Natural killer cell (primary cell): ENCODE measurements around the gene KLHL30. TPM values are rescaled to one million over a fixed set of nuclear protein-coding genes. Genes with fewer than 3 reads are reported as not detected.

Source experiments
- ATAC-seq, 3 donors: fragments of 150-1000 bp in 2 of 3; fragments of 200-7000 bp in 1 of 3; cut with Tn5 transposase; 1 replicate in 1 of 3; 2 replicates in 2 of 3; pipeline ENCODE4 v1.10.0; 2021; ENCODE audit warnings: mild to moderate bottlenecking in 2 of 3, moderate library complexity in 2 of 3
- DNase-seq, 2 donors: peaks; one replicate each; pipeline versions ENCODE4 v3.0.0 to v3.0.0-alpha.2; 2013 to 2021; ENCODE audit warnings: mixed read lengths in 1 of 2
- H3K27ac ChIP-seq: one replicate; pipeline ENCODE4 v1.5.1; 2013; ENCODE audit warnings: mild to moderate bottlenecking, low read length
- H3K27me3 ChIP-seq: one replicate; pipeline ENCODE4 v1.6.1; 2013; ENCODE audit warnings: low read length; ENCODE audit not compliant: control insufficient read depth, insufficient read depth
- H3K36me3 ChIP-seq: one replicate; pipeline ENCODE4 v1.6.1; 2013; ENCODE audit warnings: low read length; ENCODE audit not compliant: control insufficient read depth, insufficient read depth
- H3K4me1 ChIP-seq: one replicate; pipeline ENCODE4 v1.6.1; 2013; ENCODE audit warnings: low read length; ENCODE audit not compliant: control insufficient read depth, insufficient read depth
- H3K4me3 ChIP-seq: one replicate; pipeline ENCODE4 v1.5.1; 2013; ENCODE audit warnings: low read length
- H3K9me3 ChIP-seq: one replicate; pipeline ENCODE4 v1.6.1; 2013; ENCODE audit warnings: low read length; ENCODE audit not compliant: control insufficient read depth, insufficient read depth
- H3K27ac Mint-ChIP-seq, 2 donors: one replicate each; pipeline ENCODE4 v1.8.0; 2022; ENCODE audit warnings: mild to moderate bottlenecking in 2 of 2, mixed read lengths in 2 of 2, moderate library complexity in 1 of 2
- H3K27me3 Mint-ChIP-seq, 2 donors: one replicate each; pipeline ENCODE4 v1.8.0; 2022; ENCODE audit warnings: low read depth in 2 of 2, mixed read lengths in 2 of 2
- H3K36me3 Mint-ChIP-seq: one replicate; pipeline ENCODE4 v1.8.0; 2022; ENCODE audit warnings: mixed read lengths
- H3K4me1 Mint-ChIP-seq, 2 donors: one replicate each; pipeline ENCODE4 v1.8.0; 2022; ENCODE audit warnings: mixed read lengths in 2 of 2
- H3K4me3 Mint-ChIP-seq: one replicate; pipeline ENCODE4 v1.8.0; 2022; ENCODE audit warnings: mild to moderate bottlenecking, moderate library complexity, mixed read lengths
- H3K9me3 Mint-ChIP-seq, 2 donors: one replicate each; pipeline ENCODE4 v1.8.0; 2022; ENCODE audit warnings: mixed read lengths in 2 of 2
- WGBS: methylation state at CpG from one replicate; pipeline ENCODE4 v1.1.7; 2013; ENCODE audit warnings: missing lambda C conversion rate; ENCODE audit not compliant: insufficient coverage; 5-methylcytosine and 5-hydroxymethylcytosine counted together
- intact Hi-C: fragments of 100-400 bp; cut with micrococcal nuclease; formaldehyde crosslinking; loops from one replicate; pipeline ENCODE4 v1.14.2; 2022
- total RNA-seq, 4 donors: library from RNA; stranded (reverse); fragments of 120-200 nt in 1 of 4; gene quantifications; one replicate each; pipeline versions ENCODE4 v1.2.3 to v1.2.4, GENCODE V29; 2013 to 2022
- TF ChIP-seq, protein P1 (sequence below): fragments of 200-600 bp; IDR thresholded peaks from one replicate; pipeline ENCODE4 v1.8.0; 2022; ENCODE audit warnings: antibody characterized with exemption

Gene KLHL30
- total RNA-seq, 3 donors from 2014 or later (not counting 1 experiment from before 2014, with no cell fraction given), result not detected

GRCh38 chr2:238176613-238177012 is 38.1 kb downstream of the KLHL30 start:
- no peaks in the 10 kb centered on the region for H3K27me3 ChIP-seq
- ATAC-seq, result no peak
- H3K4me1 Mint-ChIP-seq, result peaks cover 27 to 28% of the 10 kb centered on the region in 2 donors
- no peak overlapping the region for H3K4me3 Mint-ChIP-seq
- H3K9me3 Mint-ChIP-seq, result no peaks in the 10 kb centered on the region
- DNase-seq, result no peak
- H3K27ac Mint-ChIP-seq, result peak overlapping the region; percentile 10 to 17
- intact Hi-C loops, result no loop called here
- H3K4me3 ChIP-seq, result no peak overlapping the region
- peaks cover 77% of the 10 kb centered on the region for H3K36me3 ChIP-seq
- H3K36me3 Mint-ChIP-seq, result peaks cover 22% of the 10 kb centered on the region
- H3K27ac ChIP-seq, result no peak overlapping the region
- TF ChIP-seq, protein P1, sequence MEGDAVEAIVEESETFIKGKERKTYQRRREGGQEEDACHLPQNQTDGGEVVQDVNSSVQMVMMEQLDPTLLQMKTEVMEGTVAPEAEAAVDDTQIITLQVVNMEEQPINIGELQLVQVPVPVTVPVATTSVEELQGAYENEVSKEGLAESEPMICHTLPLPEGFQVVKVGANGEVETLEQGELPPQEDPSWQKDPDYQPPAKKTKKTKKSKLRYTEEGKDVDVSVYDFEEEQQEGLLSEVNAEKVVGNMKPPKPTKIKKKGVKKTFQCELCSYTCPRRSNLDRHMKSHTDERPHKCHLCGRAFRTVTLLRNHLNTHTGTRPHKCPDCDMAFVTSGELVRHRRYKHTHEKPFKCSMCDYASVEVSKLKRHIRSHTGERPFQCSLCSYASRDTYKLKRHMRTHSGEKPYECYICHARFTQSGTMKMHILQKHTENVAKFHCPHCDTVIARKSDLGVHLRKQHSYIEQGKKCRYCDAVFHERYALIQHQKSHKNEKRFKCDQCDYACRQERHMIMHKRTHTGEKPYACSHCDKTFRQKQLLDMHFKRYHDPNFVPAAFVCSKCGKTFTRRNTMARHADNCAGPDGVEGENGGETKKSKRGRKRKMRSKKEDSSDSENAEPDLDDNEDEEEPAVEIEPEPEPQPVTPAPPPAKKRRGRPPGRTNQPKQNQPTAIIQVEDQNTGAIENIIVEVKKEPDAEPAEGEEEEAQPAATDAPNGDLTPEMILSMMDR, result no peak
- H3K9me3 ChIP-seq, result no peaks in the 10 kb centered on the region
- no peaks in the 10 kb centered on the region for H3K27me3 Mint-ChIP-seq
- peaks cover 10% of the 10 kb centered on the region for H3K4me1 ChIP-seq

- Histone ChIP-seq H3K27me3 (no peaks in the 10 kb centered on the region), H3K9me3 (no peaks in the 10 kb centered on the region), H3K27ac (no peak overlapping the region), H3K36me3 (peaks cover 77% of the 10 kb centered on the region), H3K4me1 (peaks cover 23% of the 10 kb centered on the region), H3K4me3 (no peak overlapping the region)
- no peaks in the 10 kb centered on the region for H3K9me3 Mint-ChIP-seq
- WGBS, result 96% methylated on average over 5 of the region's 5 CpGs
- peaks cover 30% of the 10 kb centered on the region for H3K36me3 Mint-ChIP-seq
- intact Hi-C loops, result loop anchor here (5.0 kb wide), 1 partner anchor 62 kb away; the partner anchor contains the start of gene HES6
- TF ChIP-seq, protein P1, result no peak
- peaks cover 37 to 41% of the 10 kb centered on the region in 2 donors for H3K4me1 Mint-ChIP-seq
- no peak overlapping the region for H3K4me3 Mint-ChIP-seq
- DNase-seq (no peak), ATAC-seq (no peak)
- H3K27ac Mint-ChIP-seq, result peak overlapping the region; percentile 20 to 93
- H3K27me3 Mint-ChIP-seq, result no peaks in the 10 kb centered on the region
Measured at GRCh38 chr2:238180554-238180953, 42.1 kb downstream of the KLHL30 start.

GRCh38 chr2:238182362-238182761 is 43.9 kb downstream of the KLHL30 start:
- H3K4me1 ChIP-seq, result peaks cover 34% of the 10 kb centered on the region
- Mint-ChIP-seq H3K4me3 (peak overlapping the region; percentile 3), H3K27ac (peak overlapping the region; percentile 86 to 93), H3K27me3 (no peaks in the 10 kb centered on the region), H3K36me3 (peaks cover 30% of the 10 kb centered on the region), H3K4me1 (peaks cover 51% of the 10 kb centered on the region in 2 donors), H3K9me3 (no peaks in the 10 kb centered on the region)
- ATAC-seq, result no peak
- TF ChIP-seq, protein P1, result no peak
- H3K27ac ChIP-seq, result no peak overlapping the region
- H3K27me3 ChIP-seq, result no peaks in the 10 kb centered on the region
- no peak for DNase-seq
- no peak overlapping the region for H3K4me3 ChIP-seq
- no peaks in the 10 kb centered on the region for H3K9me3 ChIP-seq
- 96% methylated on average over 6 of the region's 6 CpGs for WGBS
- H3K36me3 ChIP-seq, result peaks cover 81% of the 10 kb centered on the region
- intact Hi-C loops, result loop anchor here (5.0 kb wide), 1 partner anchor 60 kb away; the partner anchor contains the start of gene HES6

DNA sequence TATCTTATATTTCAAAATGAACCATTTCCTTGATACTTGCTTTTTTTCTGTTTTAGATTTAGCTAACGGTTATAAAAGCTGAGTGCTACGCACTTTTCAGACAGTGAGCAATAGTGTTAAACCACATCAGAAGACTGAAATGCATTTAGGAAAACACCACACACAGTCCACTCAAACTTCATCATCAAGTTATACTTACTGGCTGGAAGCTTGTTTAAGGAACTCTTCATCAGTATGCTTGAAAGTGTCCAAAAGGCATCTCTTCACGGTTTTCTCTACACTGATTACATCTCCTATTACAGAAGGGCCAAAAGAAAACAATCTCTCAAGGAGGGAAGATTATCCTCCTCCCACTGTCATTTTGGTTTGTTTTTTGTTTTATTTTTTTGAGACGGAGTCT is 45.4 kb downstream of the KLHL30 start:
- H3K4me1 Mint-ChIP-seq, result peaks cover 61 to 63% of the 10 kb centered on the region in 2 donors
- H3K4me3 Mint-ChIP-seq, result peak overlapping the region; percentile 62
- Histone ChIP-seq H3K4me1 (peaks cover 34% of the 10 kb centered on the region), H3K36me3 (peaks cover 82% of the 10 kb centered on the region), H3K4me3 (no peak overlapping the region), H3K9me3 (no peaks in the 10 kb centered on the region), H3K27me3 (no peaks in the 10 kb centered on the region), H3K27ac (peak overlapping the region; percentile 56)
- TF ChIP-seq, protein P1, result no peak
- no peaks in the 10 kb centered on the region for H3K27me3 Mint-ChIP-seq
- DNase-seq (peak in 1 of 2 donors; percentile 37), ATAC-seq (peak; percentile 54 to 71 (median 71))
- H3K27ac Mint-ChIP-seq, result peak overlapping the region; percentile 86 to 93
- H3K9me3 Mint-ChIP-seq, result no peaks in the 10 kb centered on the region
- 55% methylated on average over 3 of the region's 4 CpGs for WGBS
- intact Hi-C loops, result loop anchor here (5.0 kb wide), 1 partner anchor 58 kb away; the partner anchor contains the start of gene HES6
- H3K36me3 Mint-ChIP-seq, result peaks cover 40% of the 10 kb centered on the region
